ENCODE results near the gene ROR1. TPM values are rescaled to one million over a fixed set of nuclear protein-coding genes. Genes with fewer than 3 reads are reported as not detected.

Gene ROR1
- total RNA-seq, 1 donor from 2014 or later: 11.0 TPM

DNA sequence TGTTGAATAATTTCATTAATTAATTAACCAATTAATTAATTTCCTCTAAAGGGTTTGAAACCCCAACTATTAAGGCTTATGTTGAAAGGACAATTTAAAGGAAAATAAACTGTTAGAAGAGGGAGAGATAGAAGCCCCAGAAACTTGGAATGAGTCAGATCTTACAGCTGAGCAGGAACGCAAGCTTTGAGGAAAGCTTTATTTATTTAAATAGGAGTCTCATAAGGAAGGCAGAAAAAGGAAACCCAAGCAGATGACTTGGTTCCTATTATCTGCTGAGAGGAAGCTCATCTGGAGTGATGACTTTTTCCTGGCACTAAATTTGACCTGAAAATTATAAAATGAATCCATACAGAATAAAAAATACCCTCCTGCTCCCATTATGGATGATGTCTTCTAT lies 105.1 kb downstream of the ROR1 start:
- no peaks in the 10 kb centered on the region for H3K9me3 Mint-ChIP-seq
- no peaks in the 10 kb centered on the region for H3K27me3 Mint-ChIP-seq (ENCODE audit: low read depth)
- no peak overlapping the region for H3K4me3 Mint-ChIP-seq
- TF ChIP-seq, protein P1, sequence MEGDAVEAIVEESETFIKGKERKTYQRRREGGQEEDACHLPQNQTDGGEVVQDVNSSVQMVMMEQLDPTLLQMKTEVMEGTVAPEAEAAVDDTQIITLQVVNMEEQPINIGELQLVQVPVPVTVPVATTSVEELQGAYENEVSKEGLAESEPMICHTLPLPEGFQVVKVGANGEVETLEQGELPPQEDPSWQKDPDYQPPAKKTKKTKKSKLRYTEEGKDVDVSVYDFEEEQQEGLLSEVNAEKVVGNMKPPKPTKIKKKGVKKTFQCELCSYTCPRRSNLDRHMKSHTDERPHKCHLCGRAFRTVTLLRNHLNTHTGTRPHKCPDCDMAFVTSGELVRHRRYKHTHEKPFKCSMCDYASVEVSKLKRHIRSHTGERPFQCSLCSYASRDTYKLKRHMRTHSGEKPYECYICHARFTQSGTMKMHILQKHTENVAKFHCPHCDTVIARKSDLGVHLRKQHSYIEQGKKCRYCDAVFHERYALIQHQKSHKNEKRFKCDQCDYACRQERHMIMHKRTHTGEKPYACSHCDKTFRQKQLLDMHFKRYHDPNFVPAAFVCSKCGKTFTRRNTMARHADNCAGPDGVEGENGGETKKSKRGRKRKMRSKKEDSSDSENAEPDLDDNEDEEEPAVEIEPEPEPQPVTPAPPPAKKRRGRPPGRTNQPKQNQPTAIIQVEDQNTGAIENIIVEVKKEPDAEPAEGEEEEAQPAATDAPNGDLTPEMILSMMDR (conservative IDR thresholded peaks at IDR 0.05): no peak
- no peak for DNase-seq (ENCODE audit: low read depth, low spot score)
- H3K4me1 Mint-ChIP-seq: peaks cover 4% of the 10 kb centered on the region
- no peak overlapping the region for H3K27ac Mint-ChIP-seq (ENCODE audit: unreplicated experiment)
- H3K36me3 Mint-ChIP-seq (ENCODE audit: low read depth): no peaks in the 10 kb centered on the region

DNA sequence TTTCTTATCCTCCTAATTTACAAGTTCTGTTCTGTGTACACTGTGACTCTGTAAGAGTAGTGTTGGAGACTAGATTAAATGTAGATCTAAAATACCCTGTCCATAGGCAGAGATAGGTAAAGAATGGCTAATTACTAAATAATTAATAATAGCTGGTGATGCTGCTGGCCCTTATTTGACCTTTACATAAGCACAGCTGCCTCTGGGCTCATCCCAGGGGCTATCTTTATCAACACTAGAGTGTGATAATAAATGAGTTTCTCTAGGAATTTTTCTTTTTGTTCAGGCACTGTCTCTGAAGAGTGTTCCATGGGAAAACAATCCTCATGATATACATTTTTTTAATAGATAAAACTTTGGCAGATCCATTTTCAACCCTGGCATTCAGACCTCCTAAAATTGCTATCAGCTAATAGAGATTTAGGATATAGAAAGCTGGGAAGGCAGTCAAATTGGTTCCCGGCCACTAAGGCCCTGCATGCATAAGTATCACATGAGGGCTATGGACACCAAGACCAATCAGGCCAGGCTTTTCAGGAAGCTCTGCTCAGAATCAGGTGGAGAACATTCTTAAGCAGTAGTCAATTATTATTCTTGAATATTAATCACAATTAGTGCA lies 107.2 kb downstream of the ROR1 start:
- Mint-ChIP-seq H3K27me3 (ENCODE audit: low read depth) (no peaks in the 10 kb centered on the region), H3K4me3 (no peak overlapping the region), H3K36me3 (ENCODE audit: low read depth) (no peaks in the 10 kb centered on the region), H3K4me1 (peaks cover 9% of the 10 kb centered on the region), H3K9me3 (no peaks in the 10 kb centered on the region), H3K27ac (ENCODE audit: unreplicated experiment) (no peak overlapping the region)
- TF ChIP-seq, protein P1 (conservative IDR thresholded peaks at IDR 0.05): no peak
- DNase-seq (ENCODE audit: low read depth, low spot score): no peak

DNA sequence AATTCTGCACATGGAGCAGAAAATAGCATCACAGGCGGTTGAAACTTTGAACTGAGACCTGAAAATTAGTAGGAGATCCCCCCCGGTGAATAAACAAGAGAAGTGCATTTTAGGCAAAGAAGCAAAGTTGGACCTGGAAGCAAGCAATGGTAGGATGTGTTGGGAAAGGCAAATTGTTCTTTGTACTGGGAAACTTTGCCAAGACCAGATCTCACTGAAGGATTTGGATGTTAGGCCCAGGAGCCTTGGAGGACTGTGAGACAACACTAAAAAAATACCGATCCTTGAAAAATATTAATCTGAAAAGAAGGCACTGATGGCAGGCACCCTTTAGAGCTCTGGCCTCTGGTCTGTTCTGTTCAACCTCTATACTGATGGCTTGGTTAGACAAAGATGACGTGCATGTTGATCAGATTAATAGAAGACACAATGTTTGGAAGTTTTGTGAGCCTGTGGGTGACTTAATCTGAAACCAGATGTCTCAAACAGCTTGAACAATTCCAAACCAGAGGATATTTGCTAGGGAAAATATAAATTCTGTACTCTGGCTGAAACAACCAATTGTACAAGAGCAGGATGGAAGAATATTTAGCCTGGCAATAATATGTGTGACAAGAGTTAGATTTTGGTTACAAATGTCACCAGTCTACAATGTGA lies 108.4 kb downstream of the ROR1 start:
- TF ChIP-seq, protein P1 (conservative IDR thresholded peaks at IDR 0.05): no peak
- Mint-ChIP-seq H3K4me1 (peaks cover 9% of the 10 kb centered on the region), H3K27ac (ENCODE audit: unreplicated experiment) (no peak overlapping the region), H3K36me3 (ENCODE audit: low read depth) (no peaks in the 10 kb centered on the region), H3K4me3 (no peak overlapping the region), H3K9me3 (no peaks in the 10 kb centered on the region), H3K27me3 (ENCODE audit: low read depth) (no peaks in the 10 kb centered on the region)
- no peak for DNase-seq (ENCODE audit: low read depth, low spot score)

DNA sequence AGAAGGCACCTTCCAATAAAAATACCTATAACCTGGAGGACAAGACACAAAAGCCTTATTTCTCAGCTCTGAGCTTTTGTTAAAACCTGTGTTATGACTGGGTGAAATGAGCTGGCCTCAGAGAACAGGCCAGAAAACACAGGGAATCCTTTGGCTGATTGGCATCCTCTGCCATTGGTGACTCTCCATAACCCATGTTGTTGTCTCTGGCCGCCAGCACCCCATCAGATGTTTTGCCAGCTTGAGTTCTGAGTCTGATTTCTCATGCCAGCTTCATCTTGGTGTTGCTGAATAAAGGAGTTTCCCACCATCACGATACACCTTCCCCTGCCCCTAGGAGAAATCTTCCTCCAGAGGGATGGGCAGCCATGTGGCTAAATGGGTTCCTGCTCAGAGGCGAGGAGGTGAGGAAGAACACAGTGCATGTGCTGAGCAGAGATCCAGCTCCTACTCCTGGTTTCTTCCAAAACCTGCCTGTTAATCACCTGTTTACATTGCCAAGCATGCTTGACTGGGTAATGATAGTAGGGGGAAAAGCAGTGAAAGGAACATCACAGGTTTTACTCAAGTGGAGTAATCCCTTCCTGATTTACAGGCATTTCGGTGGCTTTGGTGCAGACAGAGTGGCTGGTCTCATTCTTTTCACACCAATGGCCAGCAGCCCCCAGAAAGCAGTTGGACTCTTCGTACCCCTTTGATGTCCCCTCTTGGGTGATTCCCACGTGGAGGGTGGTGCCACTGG lies 109.8 kb downstream of the ROR1 start:
- no peak overlapping the region for H3K4me3 Mint-ChIP-seq
- no peak overlapping the region for H3K27ac Mint-ChIP-seq (ENCODE audit: unreplicated experiment)
- no peaks in the 10 kb centered on the region for H3K36me3 Mint-ChIP-seq (ENCODE audit: low read depth)
- no peak for DNase-seq (ENCODE audit: low read depth, low spot score)
- no peaks in the 10 kb centered on the region for H3K27me3 Mint-ChIP-seq (ENCODE audit: low read depth)
- peaks cover 9% of the 10 kb centered on the region for H3K4me1 Mint-ChIP-seq
- no peaks in the 10 kb centered on the region for H3K9me3 Mint-ChIP-seq
- TF ChIP-seq, protein P1 (conservative IDR thresholded peaks at IDR 0.05): no peak

DNA sequence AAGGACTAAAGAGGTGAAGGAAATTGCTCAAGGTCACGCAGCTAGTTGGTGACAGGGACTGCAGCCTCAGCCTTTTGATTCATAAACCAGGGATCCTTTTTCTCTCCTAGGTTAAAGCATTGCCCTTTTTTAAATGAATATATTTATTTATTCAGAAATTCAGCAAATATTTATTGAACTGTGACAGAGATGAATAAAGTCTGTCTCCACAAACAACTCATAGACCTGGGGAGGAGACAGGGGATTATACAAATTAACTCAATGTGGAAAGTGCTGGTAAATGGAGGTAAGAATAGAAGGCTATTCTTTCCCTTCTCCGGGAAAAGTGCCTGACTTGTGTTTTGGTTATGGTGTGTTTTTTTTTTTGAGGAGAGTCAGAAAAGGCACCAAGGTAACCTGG lies 110.7 kb downstream of the ROR1 start:
- H3K4me1 Mint-ChIP-seq: peaks cover 9% of the 10 kb centered on the region
- no peaks in the 10 kb centered on the region for H3K9me3 Mint-ChIP-seq
- no peaks in the 10 kb centered on the region for H3K36me3 Mint-ChIP-seq (ENCODE audit: low read depth)
- no peak for DNase-seq (ENCODE audit: low read depth, low spot score)
- H3K27ac Mint-ChIP-seq (ENCODE audit: unreplicated experiment): no peak overlapping the region
- no peak overlapping the region for H3K4me3 Mint-ChIP-seq
- TF ChIP-seq, protein P1 (conservative IDR thresholded peaks at IDR 0.05): no peak
- no peaks in the 10 kb centered on the region for H3K27me3 Mint-ChIP-seq (ENCODE audit: low read depth)

Measured in neural crest cell (in vitro differentiated cells).